Activated CD4-positive, alpha-beta T cell treated with anti-CD3 and anti-CD28 coated beads for 48 hours (primary cell): ENCODE data around the gene MACROD2.

ENCODE experiments used
- DNase-seq: peaks from one replicate; pipeline ENCODE4 v3.0.0-alpha.2; 2020

MACROD2 gene

GRCh38 chr20:16028923-16029322 lies 2033.6 kb downstream of the MACROD2 start:
- DNase-seq, result no peak

GRCh38 chr20:16030253-16030652 lies 2034.9 kb downstream of the MACROD2 start:
- DNase-seq, result no peak

GRCh38 chr20:16035576-16035975 lies 2040.3 kb downstream of the MACROD2 start:
- DNase-seq, result no peak

- DNase-seq, result no peak
These were observed 2041.0 kb downstream of the MACROD2 start for GRCh38 chr20:16036331-16036730.

GRCh38 chr20:16040742-16041141 lies 2045.4 kb downstream of the MACROD2 start:
- DNase-seq, result no peak

GRCh38 chr20:16042731-16043130 lies 2047.4 kb downstream of the MACROD2 start:
- no peak for DNase-seq

- no peak for DNase-seq
These were observed 2048.6 kb downstream of the MACROD2 start for GRCh38 chr20:16043931-16044330.

- no peak for DNase-seq
These were observed 2053.6 kb downstream of the MACROD2 start for GRCh38 chr20:16048876-16049275.

- DNase-seq, result no peak
These were observed 2054.3 kb downstream of the MACROD2 start for GRCh38 chr20:16049529-16050093.

GRCh38 chr20:16050366-16050765 lies 2055.1 kb downstream of the MACROD2 start:
- DNase-seq, result no peak

GRCh38 chr20:16051968-16052367 lies 2056.7 kb downstream of the MACROD2 start:
- DNase-seq, result no peak

- DNase-seq, result no peak
These were observed 2057.1 kb downstream of the MACROD2 start for GRCh38 chr20:16052456-16052855.

- no peak for DNase-seq
These were observed 2059.7 kb downstream of the MACROD2 start for GRCh38 chr20:16054985-16055384.

- DNase-seq, result no peak
These were observed 2062.3 kb downstream of the MACROD2 start for GRCh38 chr20:16057651-16058050.

GRCh38 chr20:16058268-16058667 lies 2063.0 kb downstream of the MACROD2 start:
- DNase-seq, result no peak

GRCh38 chr20:16059841-16060240 lies 2064.5 kb downstream of the MACROD2 start:
- DNase-seq, result no peak

GRCh38 chr20:16061351-16061750 lies 2066.0 kb downstream of the MACROD2 start:
- DNase-seq, result no peak

GRCh38 chr20:16062661-16063581 lies 2067.6 kb downstream of the MACROD2 start:
- DNase-seq, result no peak

- DNase-seq, result no peak
These were observed 2068.6 kb downstream of the MACROD2 start for GRCh38 chr20:16063881-16064280.

GRCh38 chr20:16064989-16065707 lies 2069.8 kb downstream of the MACROD2 start:
- DNase-seq, result no peak

GRCh38 chr20:16066571-16066970 lies 2071.3 kb downstream of the MACROD2 start:
- DNase-seq, result no peak

GRCh38 chr20:16069389-16070010 lies 2074.2 kb downstream of the MACROD2 start:
- DNase-seq, result no peak

GRCh38 chr20:16072220-16072619 lies 2076.9 kb downstream of the MACROD2 start:
- no peak for DNase-seq
